Bronchial epithelial cell (primary cell): Measurements from ENCODE around the gene ZC3H6. TPM values are rescaled to one million over a fixed set of nuclear protein-coding genes. Genes with fewer than 3 reads are reported as not detected.

Experiments used
- DNase-seq: peaks from one replicate; pipeline ENCODE4 v3.0.0-alpha.2; 2010; ENCODE audit warnings: low read depth
- FAIRE-seq: peaks from 2 replicates; lab custom pipeline; 2011; peaks lifted over from hg19 to GRCh38; lab: Jason Lieb, UNC
- H3K27me3 ChIP-seq: 2 replicates; pipeline ENCODE4 v1.5.1; 2011; ENCODE audit warnings: low read length; ENCODE audit not compliant: control insufficient read depth, insufficient read depth
- H3K36me3 ChIP-seq: 2 replicates; pipeline ENCODE4 v1.5.1; 2011; ENCODE audit warnings: low read length; ENCODE audit not compliant: control insufficient read depth, insufficient read depth
- H3K4me3 ChIP-seq: 2 replicates; pipeline ENCODE4 v1.5.1; 2011; ENCODE audit warnings: mild to moderate bottlenecking, low read depth, low read length, control low read depth
- CTCF ChIP-seq: IDR thresholded peaks from 2 replicates; pipeline ENCODE4 v1.5.1; 2011; ENCODE audit warnings: mild to moderate bottlenecking, moderate library complexity, low read length, control low read depth, inconsistent platforms; ENCODE audit not compliant: insufficient read depth, severe bottlenecking
- total RNA-seq: library from RNA; depleted of rRNA; stranded (reverse); fragments of >200 nt; gene quantifications from 2 replicates; pipeline ENCODE4 v1.2.1, GENCODE V29; 2014

The ZC3H6 gene
- total RNA-seq, 1 donor from 2014 or later: 3.4 TPM

- Histone ChIP-seq H3K4me3 (no peak overlapping the region), H3K27me3 (no peaks in the 10 kb centered on the region), H3K36me3 (peaks cover 3% of the 10 kb centered on the region)
- DNase-seq (no peak), FAIRE-seq (no peak)
- TF ChIP-seq CTCF: no peak
These were observed 47.5 kb downstream of the ZC3H6 start for GRCh38 chr2:112322919-112323318.

GRCh38 chr2:112332123-112332696, 56.8 kb downstream of the ZC3H6 start:
- TF ChIP-seq CTCF: no peak
- no peak for FAIRE-seq

GRCh38 chr2:112335600-112335999, 60.2 kb downstream of the ZC3H6 start:
- peak; percentile 36 for FAIRE-seq
- no peak for DNase-seq
- Histone ChIP-seq H3K4me3 (no peak overlapping the region), H3K27me3 (no peaks in the 10 kb centered on the region), H3K36me3 (no peaks in the 10 kb centered on the region)
- no peak for TF ChIP-seq CTCF

More at GRCh38 chr2:112332123-112332696, 56.8 kb downstream of the ZC3H6 start:
- Histone ChIP-seq H3K36me3 (peaks cover 2% of the 10 kb centered on the region), H3K27me3 (no peaks in the 10 kb centered on the region), H3K4me3 (no peak overlapping the region)
- no peak for DNase-seq

GRCh38 chr2:112339986-112340385, 64.6 kb downstream of the ZC3H6 start:
- no peak overlapping the region for H3K4me3 ChIP-seq
- FAIRE-seq (no peak), DNase-seq (no peak)
- no peaks in the 10 kb centered on the region for H3K27me3 ChIP-seq
- TF ChIP-seq CTCF: no peak
- H3K36me3 ChIP-seq: no peaks in the 10 kb centered on the region

GRCh38 chr2:112340475-112341267, 65.3 kb downstream of the ZC3H6 start:
- no peaks in the 10 kb centered on the region for H3K36me3 ChIP-seq
- no peak overlapping the region for H3K4me3 ChIP-seq
- TF ChIP-seq CTCF: no peak
- FAIRE-seq (no peak), DNase-seq (peak; percentile 89)
- H3K27me3 ChIP-seq: no peaks in the 10 kb centered on the region
